WTC11 (cell line): ENCODE results near the gene RNF126.

ENCODE experiments used
- CBFB ChIP-seq: sonication (generic); formaldehyde crosslinking; IDR thresholded peaks from 2 replicates; pipeline ENCODE4 v1.8.1; 2022; ENCODE audit warnings: mild to moderate bottlenecking, low read depth, missing genetic modification reagents
- CTCF ChIP-seq: fragments of 200-600 bp; IDR thresholded peaks from 2 replicates; pipeline ENCODE4 v1.8.0; 2022; ENCODE audit warnings: antibody characterized with exemption
- E2F1 ChIP-seq: sonication (generic); formaldehyde crosslinking; IDR thresholded peaks from 2 replicates; pipeline ENCODE4 v1.8.0; 2022; ENCODE audit warnings: mild to moderate bottlenecking, missing genetic modification reagents
- ELF4 ChIP-seq: sonication (generic); formaldehyde crosslinking; IDR thresholded peaks from 2 replicates; pipeline ENCODE4 v1.8.1; 2022; ENCODE audit warnings: low read depth, mild to moderate bottlenecking, moderate library complexity, missing genetic modification reagents
- ESRRA ChIP-seq: sonication (generic); formaldehyde crosslinking; IDR thresholded peaks from 2 replicates; pipeline ENCODE4 v1.8.1; 2022; ENCODE audit warnings: mild to moderate bottlenecking, missing genetic modification reagents, borderline replicate concordance
- ETV6 ChIP-seq: sonication (generic); formaldehyde crosslinking; IDR thresholded peaks from 2 replicates; pipeline ENCODE4 v1.8.1; 2022; ENCODE audit warnings: mild to moderate bottlenecking, missing genetic modification reagents
- FOXJ3 ChIP-seq: sonication (generic); formaldehyde crosslinking; IDR thresholded peaks from 2 replicates; pipeline ENCODE4 v1.9.0; 2021; ENCODE audit warnings: missing genetic modification reagents, mild to moderate bottlenecking, borderline replicate concordance
- MAX ChIP-seq: sonication (generic); formaldehyde crosslinking; IDR thresholded peaks from 2 replicates; pipeline ENCODE4 v1.8.0; 2022; ENCODE audit warnings: mild to moderate bottlenecking, missing genetic modification reagents
- PREB ChIP-seq: sonication (generic); formaldehyde crosslinking; IDR thresholded peaks from 2 replicates; pipeline ENCODE4 v1.8.1; 2022; ENCODE audit warnings: mild to moderate bottlenecking, missing genetic modification reagents, moderate library complexity, borderline replicate concordance
- TEAD4 ChIP-seq: sonication (generic); formaldehyde crosslinking; IDR thresholded peaks from 2 replicates; pipeline ENCODE4 v1.8.0; 2022; ENCODE audit warnings: mild to moderate bottlenecking, missing genetic modification reagents
- USF2 ChIP-seq: sonication (generic); formaldehyde crosslinking; IDR thresholded peaks from 2 replicates; pipeline ENCODE4 v1.8.1; 2023; ENCODE audit warnings: mild to moderate bottlenecking, missing genetic modification reagents, moderate library complexity
- ZBTB43 ChIP-seq: sonication (generic); formaldehyde crosslinking; IDR thresholded peaks from 2 replicates; pipeline ENCODE4 v1.8.1; 2023; ENCODE audit warnings: mild to moderate bottlenecking, missing genetic modification reagents
- ZNF512 ChIP-seq: sonication (generic); formaldehyde crosslinking; IDR thresholded peaks from 2 replicates; pipeline ENCODE4 v1.8.1; 2022; ENCODE audit warnings: missing genetic modification reagents, borderline replicate concordance
- ZNF532 ChIP-seq: fragments of 250-450 bp; sonication (Bioruptor Pico); IDR thresholded peaks from 2 replicates; pipeline ENCODE4 v1.9.0; 2021; ENCODE audit warnings: mild to moderate bottlenecking, borderline replicate concordance

GRCh38 chr19:622666-623065 lies 40.3 kb downstream of the RNF126 start:
- no peak for TF ChIP-seq CTCF
- no peak for TF ChIP-seq CBFB
- no peak for TF ChIP-seq E2F1
- no peak for TF ChIP-seq ETV6 (CRISPR knock-in tag)
- TF ChIP-seq PREB (CRISPR knock-in tag), result no peak
- TF ChIP-seq ZNF532 (CRISPR knock-in tag), result no peak
- no peak for TF ChIP-seq ESRRA
- TF ChIP-seq ELF4, result no peak
- no peak for TF ChIP-seq USF2
- TF ChIP-seq TEAD4 (CRISPR knock-in tag), result no peak
- no peak for TF ChIP-seq ZNF512
- TF ChIP-seq FOXJ3 (CRISPR knock-in tag), result no peak
- no peak for TF ChIP-seq ZBTB43 (CRISPR knock-in tag)
- no peak for TF ChIP-seq MAX
